MM.1S (cell line): ENCODE measurements around the gene MACROD2.

Experiments
- DNase-seq: peaks from one replicate; pipeline ENCODE4 v3.0.0-alpha.2; 2015
- H2AFZ ChIP-seq: fragments of 300-600 bp; sonication (generic); 2 replicates; pipeline ENCODE4 v1.6.0; 2016; ENCODE audit warnings: antibody characterized with exemption, low read length
- H3F3A ChIP-seq: fragments of 300-600 bp; sonication (generic); 2 replicates; pipeline ENCODE4 v1.6.1; 2016; ENCODE audit warnings: mild to moderate bottlenecking, antibody characterized with exemption, low read length, moderate library complexity, mixed read lengths; ENCODE audit not compliant: insufficient read depth
- H3K27ac ChIP-seq: fragments of 300-600 bp; sonication (generic); 2 replicates; pipeline ENCODE4 v1.5.1; 2016; ENCODE audit warnings: mild to moderate bottlenecking, low read length
- H3K27me3 ChIP-seq: fragments of 300-600 bp; sonication (generic); replicated peaks from 2 replicates; pipeline ENCODE4 v1.6.0; 2016; ENCODE audit warnings: low read length; ENCODE audit not compliant: insufficient read depth
- H3K36me3 ChIP-seq: fragments of 300-600 bp; sonication (generic); replicated peaks from 2 replicates; pipeline ENCODE4 v1.6.1; 2016; ENCODE audit warnings: mild to moderate bottlenecking, low read length, mixed read lengths; ENCODE audit not compliant: insufficient read depth
- H3K4me1 ChIP-seq: fragments of 300-600 bp; sonication (generic); 2 replicates; pipeline ENCODE4 v1.6.1; 2016; ENCODE audit warnings: low read length, mixed read lengths
- H3K4me2 ChIP-seq: fragments of 300-600 bp; sonication (generic); 2 replicates; pipeline ENCODE4 v1.6.0; 2016; ENCODE audit warnings: low read depth, low read length
- H3K4me3 ChIP-seq: fragments of 300-600 bp; sonication (generic); 2 replicates; pipeline ENCODE4 v1.5.1; 2016; ENCODE audit warnings: low read length, mixed read lengths
- H3K79me2 ChIP-seq: fragments of 300-600 bp; sonication (generic); 2 replicates; pipeline ENCODE4 v1.6.1; 2016; ENCODE audit warnings: mixed run types, low read length, mixed read lengths
- H3K9ac ChIP-seq: fragments of 300-600 bp; sonication (generic); 2 replicates; pipeline ENCODE4 v1.6.1; 2016; ENCODE audit warnings: low read length, mixed read lengths
- H3K9me2 ChIP-seq: fragments of 300-600 bp; sonication (generic); replicated peaks from 2 replicates; pipeline ENCODE4 v1.6.1; 2016; ENCODE audit warnings: mild to moderate bottlenecking, low read length, mixed read lengths; ENCODE audit not compliant: insufficient read depth
- H3K9me3 ChIP-seq: fragments of 300-600 bp; sonication (generic); replicated peaks from 2 replicates; pipeline ENCODE4 v1.6.1; 2016; ENCODE audit warnings: mild to moderate bottlenecking, low read length, mixed read lengths; ENCODE audit not compliant: insufficient read depth
- H4K20me1 ChIP-seq: fragments of 300-600 bp; sonication (generic); 2 replicates; pipeline ENCODE4 v1.6.1; 2016; ENCODE audit warnings: mild to moderate bottlenecking, low read length, moderate library complexity, mixed read lengths; ENCODE audit not compliant: insufficient read depth
- CTCF ChIP-seq: fragments of 300-600 bp; sonication (generic); IDR thresholded peaks from 2 replicates; pipeline ENCODE4 v1.5.1; 2016; ENCODE audit warnings: antibody characterized with exemption, low read length, mixed read lengths
- EZH2 ChIP-seq: fragments of 300-600 bp; sonication (generic); optimal IDR thresholded peaks from 2 replicates; pipeline ENCODE3; 2017; ENCODE audit warnings: low read depth, mild to moderate bottlenecking, antibody characterized with exemption, low read length, mixed read lengths
- EZH2phosphoT487 ChIP-seq: fragments of 300-600 bp; sonication (generic); IDR thresholded peaks from 2 replicates; pipeline ENCODE4 v1.6.1; 2018; ENCODE audit warnings: antibody characterized with exemption, low read length

MACROD2 gene

GRCh38 chr20:15396026-15396425, 1400.7 kb downstream of the MACROD2 start:
- Histone ChIP-seq H3K4me3 (no peak overlapping the region), H3K4me2 (no peak overlapping the region), H3K27ac (no peak overlapping the region), H3F3A (no peaks in the 10 kb centered on the region), H3K36me3 (no peaks in the 10 kb centered on the region), H3K9me3 (no peaks in the 10 kb centered on the region), H4K20me1 (no peaks in the 10 kb centered on the region), H3K9me2 (no peaks in the 10 kb centered on the region), H3K4me1 (no peaks in the 10 kb centered on the region), H3K27me3 (no peaks in the 10 kb centered on the region), H3K79me2 (no peaks in the 10 kb centered on the region), H3K9ac (no peak overlapping the region), H2AFZ (no peak overlapping the region)
- no peak for DNase-seq
- TF ChIP-seq CTCF (no peak), EZH2 (no peak), EZH2phosphoT487 (no peak)

GRCh38 chr20:15396900-15397299, 1401.6 kb downstream of the MACROD2 start:
- no peaks in the 10 kb centered on the region for H3K79me2 ChIP-seq
- H3K4me1 ChIP-seq = no peaks in the 10 kb centered on the region
- no peaks in the 10 kb centered on the region for H3K9me3 ChIP-seq
- H3K9me2 ChIP-seq = no peaks in the 10 kb centered on the region
- H3K4me3 ChIP-seq = no peak overlapping the region
- no peak for DNase-seq
- H3K4me2 ChIP-seq = no peak overlapping the region
- H2AFZ ChIP-seq = no peak overlapping the region
- no peaks in the 10 kb centered on the region for H3K36me3 ChIP-seq
- H3F3A ChIP-seq = no peaks in the 10 kb centered on the region
- H3K27ac ChIP-seq = no peak overlapping the region
- no peaks in the 10 kb centered on the region for H4K20me1 ChIP-seq
- TF ChIP-seq EZH2phosphoT487 (no peak), CTCF (no peak), EZH2 (no peak)
- H3K9ac ChIP-seq = no peak overlapping the region
- H3K27me3 ChIP-seq = no peaks in the 10 kb centered on the region

GRCh38 chr20:15399781-15400180, 1404.5 kb downstream of the MACROD2 start:
- no peaks in the 10 kb centered on the region for H3K9me2 ChIP-seq
- no peak overlapping the region for H3K27ac ChIP-seq
- no peak overlapping the region for H2AFZ ChIP-seq
- no peaks in the 10 kb centered on the region for H3K27me3 ChIP-seq
- no peak for TF ChIP-seq CTCF
- TF ChIP-seq EZH2 = no peak
- TF ChIP-seq EZH2phosphoT487 = no peak
- no peak overlapping the region for H3K4me2 ChIP-seq
- H3K9me3 ChIP-seq = no peaks in the 10 kb centered on the region
- H3F3A ChIP-seq = no peaks in the 10 kb centered on the region
- no peak for DNase-seq
- H3K4me3 ChIP-seq = no peak overlapping the region
- H3K9ac ChIP-seq = no peak overlapping the region
- H4K20me1 ChIP-seq = no peaks in the 10 kb centered on the region
- H3K36me3 ChIP-seq = no peaks in the 10 kb centered on the region
- H3K4me1 ChIP-seq = no peaks in the 10 kb centered on the region
- H3K79me2 ChIP-seq = no peaks in the 10 kb centered on the region
